ENCODE data around the gene CDC26. TPM values are rescaled to one million over a fixed set of nuclear protein-coding genes. Genes with fewer than 3 reads are reported as not detected.
A peak's percentile ranks its signal among the peaks of the same experiment; 100 is the strongest.

CDC26 gene
- total RNA-seq, 2 donors from 2014 or later, result 40.3 to 47.7 TPM

DNA sequence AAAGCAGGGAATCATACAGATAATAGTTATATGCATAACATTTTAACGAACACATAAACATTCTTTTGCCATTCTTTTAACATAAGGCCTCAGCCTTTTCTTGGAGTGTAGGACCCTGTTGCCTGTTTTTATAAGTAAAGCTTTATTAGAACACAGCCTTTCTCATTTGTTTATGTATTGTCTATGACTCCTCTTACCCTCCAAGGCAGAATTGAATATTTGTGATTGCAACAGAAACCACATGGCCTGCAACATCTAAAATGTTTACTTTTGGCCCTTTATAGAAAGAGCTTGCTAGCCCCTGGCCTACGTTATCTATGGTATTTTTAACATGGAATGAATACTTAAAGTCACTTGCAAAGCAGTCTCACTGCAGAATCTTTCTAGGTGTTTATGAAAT lies 51.4 kb downstream of the CDC26 start:
- ATAC-seq (no peak), DNase-seq (ENCODE audit: low spot score in 2 of 2) (no peak)
- no peaks in the 10 kb centered on the region for H3K9me3 Mint-ChIP-seq
- no peak overlapping the region for H3K27ac Mint-ChIP-seq
- H3K36me3 Mint-ChIP-seq, result peaks cover 14 to 15% of the 10 kb centered on the region in 2 donors

- H3K36me3 Mint-ChIP-seq, result peaks cover 15 to 17% of the 10 kb centered on the region in 2 donors
- peak overlapping the region in 1 of 2 donors; percentile 95 for H3K27ac Mint-ChIP-seq
- no peak for DNase-seq (ENCODE audit: low spot score in 2 of 2)
- no peak for ATAC-seq
- H3K9me3 Mint-ChIP-seq, result no peaks in the 10 kb centered on the region
Observed at GRCh38 chr9:113222482-113222841, 52.9 kb downstream of the CDC26 start.

- ATAC-seq (no peak), DNase-seq (ENCODE audit: low spot score in 2 of 2) (peak in 1 of 2 donors; percentile 5)
- no peaks in the 10 kb centered on the region for H3K9me3 Mint-ChIP-seq
- peak overlapping the region; percentile 92 to 95 for H3K27ac Mint-ChIP-seq
- H3K36me3 Mint-ChIP-seq, result peaks cover 15 to 17% of the 10 kb centered on the region in 2 donors
Observed at GRCh38 chr9:113221800-113222481, 53.4 kb downstream of the CDC26 start.

GRCh38 chr9:113221003-113221799 lies 54.2 kb downstream of the CDC26 start, which contains the start of the genes FKBP15 and SLC31A1:
Gene FKBP15 (minus strand): TSS chr9:113221277. CDS start chr9:113221243, 34 bp downstream.
Gene SLC31A1 (plus strand): TSS chr9:113221544. CDS start chr9:113256149, 34,605 bp downstream.
- ATAC-seq (peak; percentile 94 to 99), DNase-seq (ENCODE audit: low spot score in 2 of 2) (peak; percentile 93 to 98)
- H3K36me3 Mint-ChIP-seq, result peaks cover 15 to 17% of the 10 kb centered on the region in 2 donors
- no peaks in the 10 kb centered on the region for H3K9me3 Mint-ChIP-seq
- peak within 1 kb of the TSS; percentile 92 to 95 for H3K27ac Mint-ChIP-seq

- Mint-ChIP-seq H3K9me3 (no peaks in the 10 kb centered on the region), H3K27ac (peak overlapping the region; percentile 92 to 95), H3K36me3 (peaks cover 15 to 17% of the 10 kb centered on the region in 2 donors)
- peak in 1 of 2 donors; percentile 30 for ATAC-seq
- DNase-seq (ENCODE audit: low spot score in 2 of 2), result no peak
Observed at GRCh38 chr9:113220467-113221002, 54.8 kb downstream of the CDC26 start.

DNA sequence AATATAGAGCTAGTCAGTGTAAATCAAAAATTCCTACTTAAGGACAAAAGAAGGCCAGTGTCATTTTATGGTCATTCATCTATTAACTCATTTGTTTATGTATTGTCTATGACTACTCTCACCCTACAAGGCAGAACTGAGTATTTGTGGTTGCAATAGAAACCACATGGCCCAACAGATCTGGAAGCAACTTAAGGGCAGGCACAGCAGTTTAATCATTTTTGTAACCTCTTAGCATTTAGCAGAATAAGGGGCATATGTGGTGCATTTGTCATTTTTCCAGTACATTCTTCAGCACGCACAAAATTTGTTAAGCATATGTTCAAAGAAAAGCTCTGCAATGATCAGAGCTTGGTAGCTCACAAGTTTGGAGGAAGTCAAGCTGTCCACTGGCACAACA lies 55.4 kb downstream of the CDC26 start:
- peaks cover 15 to 21% of the 10 kb centered on the region in 2 donors for H3K36me3 Mint-ChIP-seq
- H3K27ac Mint-ChIP-seq, result peak overlapping the region; percentile 92 to 95
- H3K9me3 Mint-ChIP-seq, result no peaks in the 10 kb centered on the region
- ATAC-seq (peak; percentile 54 to 55), DNase-seq (ENCODE audit: low spot score in 2 of 2) (peak in 1 of 2 donors; percentile 14)

- H3K36me3 Mint-ChIP-seq, result peaks cover 15 to 26% of the 10 kb centered on the region in 2 donors
- ATAC-seq (no peak), DNase-seq (ENCODE audit: low spot score in 2 of 2) (no peak)
- H3K27ac Mint-ChIP-seq, result peak overlapping the region; percentile 13 to 95
- no peaks in the 10 kb centered on the region for H3K9me3 Mint-ChIP-seq
Observed at GRCh38 chr9:113219186-113219936, 56.0 kb downstream of the CDC26 start.

Other genes starting within 250 kb of the CDC26 start
- gene ZFP37, start 218.8 kb downstream of the CDC26 start, total RNA-seq, result 1 to 10 TPM; 1.7 to 1.9 TPM
- 1 to 10 TPM; 2.1 to 3.8 TPM for gene SLC31A2, start 124.6 kb downstream of the CDC26 start, total RNA-seq
- gene FKBP15, start 54.3 kb downstream of the CDC26 start, total RNA-seq, result 10 to 100 TPM; 12.5 to 45.6 TPM
- 10 to 100 TPM; 11.5 to 14.8 TPM for gene SLC31A1, start 54.0 kb downstream of the CDC26 start, total RNA-seq
- 10 to 100 TPM; 45.2 to 50.3 TPM for gene PRPF4, start 86 bp upstream of the CDC26 start, total RNA-seq
- gene RNF183, start 27.8 kb upstream of the CDC26 start, total RNA-seq, result under 1 TPM in 1 of 2 donors, not detected in 1; 0.29 TPM
- 1 to 10 TPM in 1 of 2 donors, under 1 TPM in 1; 0.41 to 4.9 TPM for gene WDR31, start 64.7 kb upstream of the CDC26 start, total RNA-seq
- gene BSPRY, start 74.0 kb upstream of the CDC26 start, total RNA-seq, result 10 to 100 TPM in 1 of 2 donors, 1 to 10 TPM in 1; 7.7 to 29.6 TPM
- gene HDHD3, start 101.4 kb upstream of the CDC26 start, total RNA-seq, result 10 to 100 TPM; 17.7 to 23.2 TPM
- gene ALAD, start 125.7 kb upstream of the CDC26 start, total RNA-seq, result 10 to 100 TPM; 28.0 to 35.3 TPM
- gene POLE3, start 135.1 kb upstream of the CDC26 start, total RNA-seq, result 10 to 100 TPM; 46.8 to 60.8 TPM
- 1 to 10 TPM in 1 of 2 donors, under 1 TPM in 1; 0.68 to 1.0 TPM for gene C9orf43, start 135.2 kb upstream of the CDC26 start, total RNA-seq
- 10 to 100 TPM; 25.7 to 56.1 TPM for gene RGS3, start 188.2 kb upstream of the CDC26 start, total RNA-seq

All from activated naive CD4-positive, alpha-beta T cell treated with anti-CD3 and anti-CD28 coated beads, Interleukin-2, amount 50 U/mL, for 72 hours (primary cell).